Cerebellar nuclear complex (tissue), 1 donor: ENCODE results near the gene KCNMA1.
A peak's percentile ranks its signal among the peaks of the same experiment; 100 is the strongest.
"Not testable (repeated sequence)": the region's sequence is repeated elsewhere in the genome, so short reads cannot be mapped to it uniquely, and the experiment has no call there.

Experiments
- DNase-seq, 2 experiments: peaks; one replicate each; lab custom pipeline; 2025; lab: John Stamatoyannopoulos, UW

The KCNMA1 gene

GRCh38 chr10:77664008-77664407, 26.4 kb upstream of the KCNMA1 start:
- DNase-seq, result no peak

- DNase-seq, result no peak
These were observed 24.1 kb upstream of the KCNMA1 start for GRCh38 chr10:77661674-77662073.

- no peak for DNase-seq
These were observed 23.5 kb upstream of the KCNMA1 start for GRCh38 chr10:77661100-77661499.

GRCh38 chr10:77659046-77659670, 21.6 kb upstream of the KCNMA1 start:
- DNase-seq, result not testable (repeated sequence)

GRCh38 chr10:77653210-77653609, 15.6 kb upstream of the KCNMA1 start:
- no peak for DNase-seq

- DNase-seq, result no peak
These were observed 12.0 kb upstream of the KCNMA1 start for GRCh38 chr10:77649333-77650331.

GRCh38 chr10:77648472-77648871, 10.9 kb upstream of the KCNMA1 start:
- no peak for DNase-seq

GRCh38 chr10:77647543-77648293, 10.1 kb upstream of the KCNMA1 start:
- no peak for DNase-seq

- DNase-seq, result no peak
These were observed 7.1 kb upstream of the KCNMA1 start for GRCh38 chr10:77644557-77645243.

- no peak for DNase-seq
These were observed 6.3 kb upstream of the KCNMA1 start for GRCh38 chr10:77643795-77644468.

GRCh38 chr10:77641788-77642397, 4.3 kb upstream of the KCNMA1 start:
- peak in 1 of 2 experiments; percentile 36 for DNase-seq

GRCh38 chr10:77641344-77641743, 3.7 kb upstream of the KCNMA1 start:
- DNase-seq, result no peak

GRCh38 chr10:77640167-77640566, 2.6 kb upstream of the KCNMA1 start:
- DNase-seq, result no peak

- DNase-seq, result no peak
These were observed 2.1 kb upstream of the KCNMA1 start for GRCh38 chr10:77639756-77640155.

GRCh38 chr10:77638321-77639101, 903 bp upstream of the KCNMA1 start:
- no peak for DNase-seq

- no peak for DNase-seq
These were observed 559 bp downstream of the KCNMA1 start for GRCh38 chr10:77636967-77637531.

GRCh38 chr10:77636282-77636966, 1.2 kb downstream of the KCNMA1 start:
- DNase-seq, result no peak

- DNase-seq, result no peak
These were observed 2.0 kb downstream of the KCNMA1 start for GRCh38 chr10:77635402-77636227.
